HG03159 (cell line): ENCODE measurements around the gene SLC25A26.
"Not testable (repeated sequence)": the region's sequence is repeated elsewhere in the genome, so short reads cannot be mapped to it uniquely, and the experiment has no call there.

Source experiments
- ATAC-seq: cut with Tn5 transposase; IDR thresholded peaks from one replicate; pipeline ENCODE4 v1.9.1; 2021; ENCODE audit warnings: mild to moderate bottlenecking, moderate library complexity; ENCODE audit not compliant: unreplicated experiment

The SLC25A26 gene

DNA sequence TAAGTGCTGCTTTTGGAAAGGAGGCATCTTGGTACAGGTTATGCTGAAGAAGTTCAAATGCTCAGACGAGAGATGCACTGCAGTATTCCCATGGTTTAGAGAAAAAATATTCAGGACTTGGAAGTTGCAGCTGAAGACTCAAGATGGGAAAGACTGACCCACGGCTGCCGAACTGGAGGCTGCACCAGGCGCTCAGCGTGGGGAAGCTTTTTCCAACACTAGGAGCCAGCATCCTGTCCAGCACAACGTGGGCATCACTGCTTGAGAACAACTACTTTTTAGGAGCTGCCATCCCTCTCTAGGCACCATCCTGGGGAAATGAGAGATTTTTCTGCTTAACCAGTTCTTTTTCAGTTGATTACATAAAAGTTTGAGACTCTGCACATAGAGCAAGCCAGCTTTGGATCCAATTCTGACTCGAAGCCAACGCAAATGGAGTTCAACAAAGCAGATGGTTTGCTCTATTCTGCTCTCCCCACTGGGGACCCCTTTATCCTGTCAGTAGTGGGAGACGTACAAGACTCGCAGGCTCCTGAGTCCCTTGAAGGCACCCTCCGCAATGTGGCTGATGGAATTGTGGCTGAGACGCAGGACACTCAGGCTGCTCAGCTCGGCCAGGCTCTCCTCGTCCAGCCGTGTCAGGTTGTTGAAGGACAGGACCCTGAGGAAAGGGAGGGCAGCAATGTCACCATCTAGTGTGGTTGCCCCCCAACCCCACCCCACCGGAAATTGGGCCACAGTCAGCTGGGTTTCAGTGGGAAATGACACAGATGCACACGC lies 186.2 kb downstream of the SLC25A26 start:
- no peak for ATAC-seq

DNA sequence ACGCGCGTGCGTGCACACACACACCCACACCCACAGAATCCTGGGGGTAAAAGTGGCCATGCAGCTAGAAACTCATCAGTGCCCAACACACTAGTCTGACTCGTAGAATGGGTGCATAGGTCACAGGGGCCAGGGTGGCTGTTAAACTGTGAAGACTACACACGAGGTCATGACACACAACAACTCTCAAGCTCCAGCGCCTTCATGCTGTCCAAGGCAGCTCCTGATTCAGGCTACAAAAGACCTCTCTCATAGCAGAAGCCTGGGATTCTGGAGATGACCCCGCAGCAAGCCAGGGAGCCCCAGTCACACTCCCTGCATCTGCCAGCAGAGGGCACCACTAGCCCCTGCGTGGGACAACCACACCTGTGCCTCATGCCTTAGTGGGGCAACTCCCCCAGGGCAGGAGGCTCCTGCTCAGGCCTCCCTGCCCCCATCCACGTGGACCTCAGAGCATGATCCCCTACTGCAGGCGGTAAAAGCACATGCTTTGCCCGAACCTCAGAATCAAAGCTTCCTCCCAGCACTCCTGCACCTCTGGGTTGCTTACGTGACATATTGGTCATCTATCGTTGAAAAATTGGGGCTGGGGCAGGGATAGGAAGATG lies 186.9 kb downstream of the SLC25A26 start:
- peak; percentile 87 for ATAC-seq

DNA sequence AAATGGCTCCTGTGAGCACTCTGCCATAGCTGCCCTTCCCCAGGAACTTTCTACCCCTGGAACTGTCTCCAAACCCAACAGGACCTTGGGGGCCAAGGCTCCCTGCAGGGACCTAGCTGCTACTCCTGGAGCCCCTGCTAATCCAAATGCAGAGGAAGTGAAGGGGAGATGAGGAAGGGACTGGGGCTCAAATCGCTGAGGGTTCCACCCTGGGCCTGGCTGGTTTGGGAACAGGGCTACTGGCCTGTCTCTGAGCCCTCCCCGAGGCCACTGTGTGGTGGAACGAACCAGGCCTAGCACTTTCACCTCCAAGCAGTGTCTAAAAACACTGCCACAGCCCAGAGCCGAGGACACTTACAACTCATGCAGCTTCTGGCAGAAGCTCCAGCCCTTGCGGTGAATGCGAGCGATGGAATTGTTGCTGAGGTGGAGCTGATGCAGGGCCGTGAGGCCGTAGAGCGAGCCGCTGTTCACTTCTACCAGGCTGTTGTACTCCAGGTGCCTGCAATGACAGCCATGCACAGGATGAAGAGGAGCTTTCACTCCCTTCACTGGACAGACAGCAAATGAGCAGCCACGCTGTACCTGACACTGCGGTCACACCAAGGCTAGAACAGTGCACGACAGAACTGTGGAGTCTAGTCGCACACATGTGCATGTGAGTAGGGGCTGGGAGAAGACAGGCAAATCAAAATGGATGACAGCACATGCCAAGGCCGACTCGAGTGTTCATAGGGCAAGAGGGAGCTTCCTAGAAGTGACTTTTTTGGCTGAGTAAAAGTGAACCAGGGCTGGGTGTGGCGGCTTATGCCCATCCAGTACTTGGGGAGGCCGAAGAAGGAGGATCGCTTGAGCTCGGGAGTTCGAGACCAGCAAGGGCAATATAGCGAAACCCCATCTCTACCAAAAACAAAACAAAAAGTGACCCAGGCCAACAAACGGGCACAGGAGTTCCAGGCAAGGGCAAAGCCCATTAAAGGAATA lies 189.3 kb downstream of the SLC25A26 start:
- ATAC-seq: no peak

DNA sequence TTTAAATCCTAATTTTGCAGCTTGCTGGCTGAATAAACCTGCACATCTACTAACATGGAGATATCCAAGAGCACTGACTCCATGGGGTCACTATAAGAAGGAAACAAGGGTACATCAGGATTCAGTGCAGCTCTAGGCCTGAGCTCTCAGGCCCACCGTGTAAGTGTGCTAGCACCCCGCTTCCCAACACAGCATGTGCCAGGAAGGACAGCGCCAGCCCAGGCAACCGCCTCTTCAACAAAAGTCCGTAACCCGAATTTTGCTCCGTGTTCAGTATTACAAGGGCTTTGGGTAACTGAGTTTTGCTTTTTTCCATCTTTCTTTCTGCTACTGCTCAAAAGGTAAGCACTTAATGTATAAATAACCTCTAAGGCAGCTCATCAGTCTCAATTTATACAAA lies 190.2 kb downstream of the SLC25A26 start:
- no peak for ATAC-seq

DNA sequence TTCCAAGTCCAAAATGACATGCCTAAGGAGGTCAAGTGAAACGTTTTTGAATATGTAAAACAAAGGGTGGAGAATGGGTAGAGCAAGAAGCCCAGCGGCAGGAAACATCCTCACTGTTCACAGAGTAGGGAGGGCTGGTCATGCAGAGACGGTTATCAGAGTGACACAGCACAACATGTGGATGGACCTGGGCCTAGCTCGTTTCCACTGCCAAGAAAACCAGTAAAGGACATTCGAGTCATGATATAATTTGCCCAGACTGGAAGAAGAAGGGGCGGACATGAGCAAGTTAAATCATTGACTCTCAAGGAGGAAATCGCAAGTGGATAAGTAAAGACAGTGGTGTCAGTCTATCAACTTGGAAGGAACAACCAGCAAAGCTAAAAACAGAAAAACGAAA lies 190.7 kb downstream of the SLC25A26 start:
- no peak for ATAC-seq

DNA sequence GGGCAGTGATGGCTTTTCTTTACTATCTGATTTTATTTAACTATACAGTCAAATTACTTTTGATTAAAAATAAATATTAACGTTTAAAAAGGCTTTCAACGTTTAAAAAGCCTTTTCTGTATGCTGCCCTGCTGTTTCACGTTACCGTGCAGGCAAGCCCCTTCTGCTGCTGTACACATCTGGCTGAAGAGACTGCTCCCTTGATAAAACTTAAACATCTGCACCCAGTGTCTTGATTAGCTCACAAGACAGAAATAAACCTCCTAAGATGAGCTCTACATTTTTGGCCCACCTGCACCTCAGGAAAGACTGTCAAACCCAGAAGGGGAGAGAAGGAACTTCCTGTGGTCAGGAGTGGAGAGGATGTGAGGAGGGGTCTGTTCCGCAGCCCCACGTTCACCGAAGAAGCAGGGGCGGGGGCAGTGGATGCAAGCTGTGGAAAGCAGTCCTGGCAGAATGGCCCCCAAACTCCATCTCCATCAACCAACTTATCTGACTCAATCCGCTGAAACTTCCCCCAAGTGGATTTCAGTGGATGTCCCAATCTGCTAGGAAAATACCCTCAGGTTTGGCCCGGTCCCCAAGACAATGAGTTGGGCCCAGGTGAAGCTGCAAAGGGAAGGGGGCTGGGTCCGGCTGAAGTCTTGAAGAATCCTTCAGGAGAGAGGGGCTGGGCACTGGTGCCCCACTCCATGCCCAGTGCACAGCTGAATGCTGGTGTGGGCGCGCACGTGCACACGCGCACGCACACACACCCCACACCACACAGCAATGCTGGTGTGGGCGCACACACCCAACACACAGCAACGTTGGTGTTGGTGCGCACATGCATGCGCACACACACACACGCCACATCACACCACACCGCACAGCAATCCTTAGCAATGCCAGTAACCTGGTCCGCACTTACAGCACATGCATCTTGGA lies 191.4 kb downstream of the SLC25A26 start:
- ATAC-seq: no peak

DNA sequence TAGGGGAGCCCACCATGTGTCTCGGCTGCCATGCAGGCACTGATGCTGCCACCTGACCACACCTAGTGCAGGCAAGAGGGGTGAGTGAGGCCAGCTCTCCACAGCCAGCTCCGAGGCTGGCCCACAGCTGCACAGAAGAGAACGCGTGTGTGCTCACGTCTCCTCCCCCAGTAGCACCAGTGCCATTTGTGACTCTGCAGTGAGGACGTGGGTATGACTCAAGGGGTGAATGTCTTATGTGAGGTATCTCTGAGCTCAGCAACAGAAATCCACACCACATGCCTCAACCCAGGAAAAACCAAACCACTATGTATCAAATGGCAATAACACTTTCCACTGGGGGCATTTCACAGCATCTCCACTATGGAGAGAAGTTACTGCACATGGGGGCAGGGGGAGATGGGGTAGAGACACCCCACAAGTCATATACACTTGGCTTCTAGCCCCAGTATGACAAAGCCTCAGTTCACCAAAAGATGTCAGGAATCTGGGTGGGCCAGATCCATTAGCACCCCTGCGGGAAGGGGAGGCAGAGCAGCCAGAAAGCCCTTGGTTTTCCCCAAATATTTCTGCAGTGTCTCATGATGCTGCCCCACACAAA lies 192.4 kb downstream of the SLC25A26 start:
- ATAC-seq: no peak

DNA sequence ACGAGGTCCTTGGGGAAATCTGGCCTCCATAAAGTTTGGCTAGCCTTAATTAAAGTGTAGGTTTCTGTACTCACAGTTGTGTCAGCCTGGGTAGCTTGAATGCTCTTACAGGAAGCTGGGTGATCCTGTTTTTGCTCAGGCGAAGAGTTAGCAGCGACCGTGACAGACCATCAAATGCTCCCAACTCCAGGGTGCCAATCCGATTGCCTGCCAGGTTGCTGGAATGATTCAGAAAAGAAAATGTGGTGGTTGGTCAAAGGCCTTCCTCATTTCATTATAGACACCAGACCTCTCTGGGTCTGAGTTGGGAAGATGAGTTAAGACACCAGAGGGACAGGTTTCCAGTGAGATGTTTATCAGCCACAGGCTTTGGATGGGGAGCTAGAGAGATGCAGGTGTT lies 194.0 kb downstream of the SLC25A26 start:
- no peak for ATAC-seq

DNA sequence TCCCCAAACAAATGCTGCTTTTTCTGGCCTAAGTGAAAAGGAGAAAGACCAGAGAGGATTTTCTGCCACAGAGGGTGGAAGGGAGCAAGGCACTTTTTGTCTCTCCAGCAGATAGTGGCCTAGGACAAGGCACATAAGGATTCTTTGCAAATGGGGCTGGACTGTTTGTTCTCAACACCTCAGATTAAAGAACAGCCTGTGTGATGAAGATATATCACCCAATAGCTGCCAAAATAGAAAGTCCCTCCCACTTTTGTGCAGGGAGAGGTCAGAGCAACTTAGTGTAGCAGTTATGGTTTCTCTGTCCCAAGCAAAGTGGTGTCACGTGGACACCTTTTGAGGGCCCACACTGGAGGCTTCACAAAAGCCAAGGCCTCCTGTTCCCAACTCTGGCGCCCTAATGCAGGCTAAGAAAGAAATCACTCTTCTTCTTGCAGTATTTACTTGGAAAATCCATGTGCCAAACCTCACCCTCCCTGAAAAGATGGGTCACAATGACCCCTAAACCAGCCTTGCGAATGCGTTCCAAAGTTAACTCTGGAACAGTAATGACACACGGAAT lies 195.1 kb downstream of the SLC25A26 start:
- ATAC-seq: no peak

DNA sequence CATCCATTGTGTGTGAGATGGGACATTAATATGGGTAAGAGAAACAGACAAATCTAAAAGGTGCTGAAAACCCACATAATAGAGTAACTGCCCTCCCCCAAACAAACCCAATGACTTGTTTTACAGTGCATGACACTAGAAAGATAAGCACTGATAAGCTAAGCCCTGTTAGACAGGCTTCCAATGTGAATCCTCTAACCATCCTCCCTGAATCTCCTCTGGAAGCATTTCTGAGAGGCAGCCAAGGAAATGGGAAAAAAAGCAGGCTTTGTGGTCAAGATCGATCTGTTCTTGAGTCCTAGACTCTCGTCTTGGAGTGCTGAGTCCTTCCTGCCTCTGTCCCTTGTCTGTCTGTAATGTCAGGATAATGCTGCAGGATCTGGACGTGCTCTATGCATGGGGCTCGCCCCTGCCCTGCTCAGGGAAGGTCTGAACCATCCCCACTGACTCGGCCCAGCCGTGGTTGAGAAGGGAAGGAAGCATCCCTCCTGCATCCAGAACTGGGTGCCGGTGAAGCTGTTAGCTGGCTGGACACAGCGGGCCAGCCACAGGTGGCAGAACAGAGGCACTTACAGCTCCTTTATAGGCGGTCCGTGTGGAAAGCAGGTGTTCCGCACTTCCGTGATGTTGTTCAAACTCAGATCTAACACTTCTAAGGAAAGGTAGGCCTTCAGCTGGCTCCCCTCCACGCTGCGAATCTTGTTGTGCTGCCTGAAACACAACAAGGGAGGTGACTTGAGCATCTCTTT lies 195.9 kb downstream of the SLC25A26 start:
- no peak for ATAC-seq

DNA sequence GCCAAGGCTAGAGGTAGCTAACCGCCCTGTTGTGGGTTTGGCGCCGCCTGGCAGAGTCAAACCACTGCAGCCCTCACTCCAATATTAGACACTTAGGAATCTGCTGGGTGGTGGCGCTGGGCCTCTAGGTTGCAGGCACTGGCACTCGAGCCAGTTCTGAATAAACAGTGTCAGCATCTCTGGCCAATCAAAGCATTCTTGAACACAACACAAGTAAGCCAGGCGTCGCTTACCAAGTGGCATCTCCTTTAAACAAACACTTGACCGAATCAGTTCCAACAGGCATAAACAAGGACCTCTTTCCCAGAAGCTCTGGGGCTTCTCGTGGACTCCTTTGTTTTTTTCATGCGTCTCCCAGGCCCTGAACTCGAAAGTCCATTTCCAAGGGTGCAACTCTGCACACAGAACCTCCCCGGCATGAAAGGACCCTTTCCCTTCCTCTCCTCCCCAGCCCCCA lies 197.7 kb downstream of the SLC25A26 start:
- ATAC-seq: no peak

DNA sequence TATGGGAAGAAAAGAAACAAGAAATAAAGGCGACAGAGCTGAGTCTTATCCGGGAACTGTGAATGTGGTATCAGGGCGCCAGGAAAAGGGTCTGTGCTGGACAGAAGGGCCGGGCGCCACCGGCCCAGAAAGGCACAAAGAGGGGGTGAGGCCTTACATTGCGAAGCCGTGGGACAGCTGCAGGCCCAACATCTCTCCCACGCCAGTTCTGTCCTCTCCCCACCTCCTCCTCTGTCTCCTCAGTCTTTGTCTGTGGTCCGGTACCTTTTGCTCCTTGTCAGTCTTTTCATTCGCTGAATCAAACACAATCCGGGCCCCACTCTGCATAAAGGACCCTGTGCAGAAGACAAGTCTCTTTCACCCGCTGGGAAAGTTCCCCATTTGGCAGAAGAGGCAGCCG lies 198.2 kb downstream of the SLC25A26 start:
- ATAC-seq: no peak

DNA sequence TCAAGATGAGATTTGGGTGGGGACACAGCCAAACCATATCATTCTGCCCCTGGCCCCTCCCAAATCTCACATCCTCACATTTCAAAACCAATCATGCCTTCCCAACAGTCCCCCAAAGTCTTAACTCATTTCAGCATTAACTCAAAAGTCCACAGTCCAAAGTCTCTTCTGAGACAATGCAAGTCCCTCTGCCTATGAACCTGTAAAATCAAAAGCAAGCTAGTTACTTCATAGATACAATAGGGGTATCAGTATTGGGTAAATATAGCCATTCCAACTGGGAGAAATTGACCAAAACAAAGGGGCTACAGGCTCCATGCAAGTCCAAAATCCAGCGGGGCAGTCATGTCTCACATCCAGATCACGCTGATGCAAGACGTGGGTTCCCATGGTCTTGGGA lies 200.3 kb downstream of the SLC25A26 start:
- not testable (repeated sequence) for ATAC-seq

DNA sequence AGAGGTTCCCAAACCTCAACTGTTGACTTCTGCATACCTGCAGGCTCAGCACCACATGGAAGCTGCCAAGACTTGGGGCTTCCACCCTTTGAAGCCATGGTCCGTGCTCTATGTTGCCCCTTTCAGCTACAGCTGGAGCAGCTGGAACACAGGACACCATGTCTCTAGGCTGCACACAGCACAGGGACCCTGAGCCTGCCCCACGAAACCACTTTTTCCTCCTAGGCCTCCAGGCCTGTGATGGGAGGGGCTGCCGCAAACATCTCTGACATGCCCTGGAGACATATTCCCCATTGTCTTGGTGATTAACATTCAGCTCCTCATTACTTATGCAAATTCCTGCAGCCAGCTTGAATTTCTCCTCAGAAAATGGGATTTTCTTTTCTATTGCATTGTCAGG lies 201.1 kb downstream of the SLC25A26 start:
- not testable (repeated sequence) for ATAC-seq

DNA sequence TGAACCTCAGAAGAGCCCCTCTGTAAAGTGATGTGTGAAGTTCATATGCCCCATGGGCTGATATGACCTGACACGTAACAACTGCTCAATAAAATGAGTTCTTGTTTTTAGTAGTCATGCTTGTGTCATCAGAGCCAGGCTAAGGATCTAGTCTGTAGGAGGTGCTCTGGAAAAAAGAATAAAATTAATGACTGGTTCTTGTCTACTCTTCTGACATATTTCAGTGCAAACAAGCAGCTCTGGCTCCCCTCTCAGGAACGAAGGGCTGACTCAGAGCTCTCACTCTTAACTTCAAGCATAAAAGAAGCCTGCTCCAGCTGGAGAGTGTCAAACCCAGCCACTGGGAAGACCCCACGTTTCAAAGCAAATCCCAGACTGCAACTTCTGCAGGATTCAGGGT lies 203.0 kb downstream of the SLC25A26 start:
- no peak for ATAC-seq

DNA sequence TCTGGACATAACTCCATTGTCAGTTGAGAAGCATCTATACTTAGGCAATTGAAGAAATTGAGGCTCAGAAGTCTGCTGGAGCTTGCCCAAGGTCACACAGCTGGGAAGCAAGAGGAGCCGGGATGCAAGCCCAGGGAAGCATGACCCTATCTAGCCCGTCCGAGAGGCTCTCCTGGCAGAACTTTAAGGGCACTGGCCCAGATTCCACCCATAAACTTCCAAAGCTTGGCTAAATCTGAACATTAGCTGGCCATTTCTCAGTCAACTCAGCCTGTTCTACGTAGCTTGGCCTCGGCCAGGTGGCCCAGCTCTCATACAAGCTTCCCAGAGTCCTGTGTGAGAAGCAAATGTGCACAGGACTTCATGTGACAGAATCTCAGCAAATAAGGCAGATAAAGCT lies 204.2 kb downstream of the SLC25A26 start:
- ATAC-seq: no peak

DNA sequence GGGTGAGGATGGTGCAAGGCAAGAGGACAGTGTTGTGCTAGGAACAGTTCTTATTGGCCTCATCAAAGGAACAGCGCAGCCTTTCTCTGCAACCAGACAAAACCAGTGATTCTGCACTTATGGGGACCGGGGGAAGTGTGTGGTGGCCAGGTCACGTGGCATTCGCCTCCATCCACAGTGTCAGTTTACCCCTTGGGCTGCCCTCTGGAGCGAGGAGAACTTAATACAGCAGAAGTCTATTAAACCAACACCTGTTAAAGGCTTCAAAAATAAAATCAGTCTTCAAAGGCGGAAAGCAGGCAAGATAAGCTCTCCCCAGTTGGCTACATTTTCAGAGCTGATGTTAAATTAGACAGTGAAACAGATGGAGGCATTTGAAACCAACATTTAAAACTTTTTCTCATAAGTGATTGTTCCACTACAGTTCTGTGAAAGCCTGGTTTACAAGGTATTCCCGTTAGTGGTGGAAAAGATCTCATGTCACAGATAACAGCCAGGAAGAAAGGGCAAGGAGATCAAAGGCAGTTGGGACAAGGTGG lies 204.8 kb downstream of the SLC25A26 start:
- ATAC-seq: no peak

DNA sequence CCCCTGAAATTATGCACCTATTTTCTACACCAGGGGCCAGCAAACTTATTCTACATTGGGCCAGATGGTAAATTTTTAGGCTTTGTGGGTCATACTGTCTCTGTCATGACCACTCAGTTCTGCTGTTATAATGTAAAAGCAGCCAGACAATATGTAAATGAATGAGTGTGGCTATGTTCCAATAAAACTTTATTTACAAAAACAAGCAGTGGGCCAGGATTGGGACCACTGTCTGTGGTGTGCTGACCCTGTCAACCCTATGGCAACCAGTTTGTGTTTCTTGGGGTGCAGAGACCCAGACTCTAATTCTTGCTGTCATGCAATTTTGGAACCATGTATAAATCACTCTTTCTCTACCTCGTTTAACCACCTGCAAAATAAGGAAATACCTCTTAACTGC lies 205.3 kb downstream of the SLC25A26 start:
- ATAC-seq: no peak

DNA sequence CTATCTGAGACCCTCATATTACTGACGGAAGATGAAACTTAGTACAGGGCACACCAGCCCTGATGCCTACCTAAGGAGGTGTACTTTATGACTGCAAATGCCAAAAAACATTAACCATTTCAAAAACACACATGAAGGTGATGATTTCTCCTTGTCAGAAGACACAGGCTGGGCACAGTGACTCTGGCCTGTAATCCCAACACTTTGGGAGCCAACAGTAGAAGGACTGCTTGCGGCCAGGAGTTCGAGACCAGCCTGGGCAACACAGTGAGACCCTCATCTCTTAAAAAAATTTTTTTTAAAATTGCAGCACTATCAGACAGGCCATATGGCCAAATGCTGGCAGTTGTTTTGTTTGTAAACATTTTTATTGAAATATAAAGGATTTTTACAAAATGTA lies 206.6 kb downstream of the SLC25A26 start:
- no peak for ATAC-seq
